Activated CD8-positive, alpha-beta memory T cell treated with anti-CD3 and anti-CD28 coated beads for 4 hours (primary cell): Measurements from ENCODE around the gene WDR41.
"Not testable (repeated sequence)": the region's sequence is repeated elsewhere in the genome, so short reads cannot be mapped to it uniquely, and the experiment has no call there.

Source experiments
- DNase-seq, 2 donors: peaks; one replicate each; pipeline ENCODE4 v3.0.0-alpha.2; 2020; ENCODE audit warnings: low read depth in 2 of 2

The WDR41 gene

DNA sequence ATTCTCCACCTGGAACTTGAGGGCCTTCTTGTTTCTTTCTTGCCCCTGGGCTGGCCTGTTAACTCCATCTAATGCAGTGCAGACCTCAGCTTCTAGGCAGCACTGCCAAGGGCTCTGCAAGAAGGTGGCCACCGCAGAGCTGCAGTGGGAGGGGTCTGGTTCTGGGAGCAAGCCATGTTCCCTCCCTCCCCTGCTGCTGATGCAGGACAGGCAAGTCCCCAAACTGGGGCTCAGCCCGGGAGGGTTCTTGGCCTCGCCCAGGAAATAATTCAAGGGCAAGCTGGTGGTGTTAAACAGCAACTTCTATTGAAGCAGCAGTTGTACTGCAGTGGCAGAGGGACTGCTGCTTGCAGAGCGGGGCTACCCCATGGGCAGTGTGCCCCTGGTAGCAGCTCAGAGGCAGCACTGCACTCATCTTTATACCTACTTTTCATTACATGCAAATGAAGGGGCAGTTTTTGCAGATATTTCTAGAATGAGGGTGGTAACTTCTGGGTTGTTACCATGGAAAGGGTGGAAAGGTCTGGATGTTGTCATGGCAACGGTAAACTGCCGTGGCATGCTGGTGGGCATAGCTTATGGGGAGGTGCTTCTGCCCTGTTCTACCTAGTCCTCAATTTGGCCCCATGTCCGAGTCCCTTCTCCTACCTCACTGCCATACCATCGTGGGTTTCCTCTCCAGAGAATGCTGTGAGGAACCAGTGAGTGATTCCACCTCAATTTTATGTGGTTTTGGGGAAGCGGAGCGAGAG is 82.1 kb downstream of the WDR41 start:
- no peak for DNase-seq

DNA sequence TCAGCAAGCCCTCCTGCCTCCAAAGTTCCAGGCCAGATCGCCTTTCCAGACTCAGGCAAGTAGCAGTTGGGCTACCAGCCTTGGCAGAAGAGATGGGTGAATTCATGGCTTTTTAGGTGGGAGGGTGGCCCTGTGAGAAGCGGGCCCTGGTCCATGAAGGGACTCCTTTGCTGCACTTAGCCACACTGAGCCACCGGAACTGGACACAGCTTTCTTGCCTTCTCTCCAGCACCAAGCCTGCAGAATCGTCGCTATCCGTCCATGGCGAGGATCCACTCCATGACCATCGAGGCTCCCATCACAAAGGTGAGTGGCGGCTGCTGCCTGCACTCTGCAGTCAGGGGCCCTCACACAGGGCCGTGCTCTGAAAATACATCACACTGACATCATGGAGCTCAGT is 85.0 kb downstream of the WDR41 start:
- DNase-seq: no peak

DNA sequence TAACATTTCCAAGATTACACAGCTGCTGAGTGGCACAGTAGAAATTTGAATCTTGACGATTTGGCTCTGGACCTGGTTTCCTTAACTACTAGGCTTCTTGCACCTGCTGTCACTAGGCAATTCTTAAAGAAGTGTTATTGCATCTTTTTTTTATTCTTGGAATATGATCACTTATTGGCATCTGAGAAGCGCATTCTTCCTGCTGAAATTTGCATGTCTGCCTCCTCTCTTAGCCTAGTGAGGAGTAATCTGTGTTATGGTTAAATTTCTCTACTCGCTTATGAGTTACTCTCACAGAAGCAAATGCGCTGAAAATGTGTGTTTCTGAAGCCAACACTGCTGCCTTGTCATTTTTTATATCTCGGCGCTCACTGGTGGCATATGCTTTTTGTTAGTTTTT is 89.3 kb downstream of the WDR41 start:
- DNase-seq: no peak

DNA sequence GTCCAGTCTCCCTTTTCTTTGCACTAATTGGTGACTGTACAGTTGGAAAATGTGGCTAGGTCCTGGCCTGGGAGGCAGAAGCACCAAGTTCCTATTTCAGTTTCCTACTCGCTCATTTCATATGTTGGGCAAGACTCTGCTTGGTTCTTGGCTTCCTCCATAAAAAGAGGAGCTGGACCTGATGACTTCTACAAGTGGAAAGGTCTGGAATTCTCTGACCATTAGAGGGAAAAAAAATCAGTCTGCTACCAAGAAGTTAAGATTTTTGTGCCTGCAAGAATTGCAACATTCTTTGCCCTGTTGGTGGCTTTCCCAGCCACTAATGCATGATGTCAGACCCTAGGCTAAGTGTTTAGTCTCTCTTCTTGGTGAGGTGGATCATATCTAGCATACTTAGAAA is 91.5 kb downstream of the WDR41 start:
- DNase-seq: no peak

DNA sequence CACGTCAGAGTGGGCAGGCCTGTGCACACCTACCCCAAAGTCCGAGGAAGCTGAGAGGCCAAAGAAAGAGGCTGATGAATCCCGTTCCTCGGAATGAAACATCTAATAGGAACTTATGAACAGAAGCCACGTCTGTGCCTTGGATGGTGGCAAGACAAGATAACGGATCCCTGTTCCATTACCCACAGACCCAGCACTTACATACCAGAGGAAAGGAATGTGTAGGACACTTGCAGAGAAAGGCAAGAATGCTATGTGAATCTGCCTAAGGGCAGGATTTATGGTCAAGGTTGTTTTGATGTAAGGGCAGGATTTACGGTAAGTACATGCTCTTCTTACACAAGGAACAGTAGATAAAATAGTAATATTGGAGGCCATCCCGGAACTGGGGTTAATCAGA is 93.2 kb downstream of the WDR41 start:
- no peak for DNase-seq

DNA sequence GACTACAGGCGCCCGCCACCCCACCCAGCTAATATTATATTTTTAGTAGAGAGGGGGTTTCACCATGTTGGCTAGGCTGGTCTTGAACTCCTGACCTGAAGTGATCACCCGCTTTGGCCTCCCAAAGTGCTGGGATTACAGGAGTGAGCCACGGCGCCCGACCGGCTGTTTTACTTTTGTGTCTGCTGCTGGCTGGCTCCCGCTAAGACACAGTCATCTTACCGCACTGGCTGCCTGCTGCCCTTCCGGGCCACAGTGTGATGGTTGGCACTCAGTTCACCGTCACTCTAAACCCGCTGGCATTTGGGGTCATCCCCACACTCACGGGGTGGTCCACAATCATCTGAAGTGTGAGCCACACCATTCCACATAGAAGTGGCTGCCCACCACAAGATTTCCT is 93.7 kb downstream of the WDR41 start:
- no peak for DNase-seq

DNA sequence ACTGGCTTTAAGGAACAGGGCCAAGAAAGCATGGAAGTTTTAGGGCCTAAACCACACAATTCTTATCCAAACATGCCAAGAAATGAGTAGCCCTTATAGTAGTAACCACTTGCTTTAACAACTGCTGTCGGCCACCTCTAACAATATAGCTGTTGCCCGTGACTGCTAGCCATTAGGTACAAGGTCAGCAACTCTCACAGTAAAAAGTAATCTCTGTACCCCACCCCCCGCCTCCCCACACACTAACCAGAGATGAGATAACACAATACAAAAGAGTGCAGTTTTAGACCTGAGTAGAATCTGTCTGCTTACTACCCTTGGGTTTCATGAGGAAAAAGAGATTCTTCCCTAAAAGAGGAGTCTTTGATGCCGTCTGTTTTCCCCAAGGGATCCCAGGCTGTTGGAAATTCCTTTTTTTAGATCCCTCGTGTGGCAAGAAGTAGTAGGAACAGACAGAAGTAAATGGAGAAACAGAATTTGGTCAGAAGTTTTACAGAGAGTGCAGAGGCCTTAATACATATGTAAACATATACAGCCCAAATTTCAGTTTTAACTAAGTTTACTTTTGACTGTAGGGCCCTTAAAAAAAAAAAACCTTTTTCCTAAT is 94.3 kb downstream of the WDR41 start:
- no peak for DNase-seq

DNA sequence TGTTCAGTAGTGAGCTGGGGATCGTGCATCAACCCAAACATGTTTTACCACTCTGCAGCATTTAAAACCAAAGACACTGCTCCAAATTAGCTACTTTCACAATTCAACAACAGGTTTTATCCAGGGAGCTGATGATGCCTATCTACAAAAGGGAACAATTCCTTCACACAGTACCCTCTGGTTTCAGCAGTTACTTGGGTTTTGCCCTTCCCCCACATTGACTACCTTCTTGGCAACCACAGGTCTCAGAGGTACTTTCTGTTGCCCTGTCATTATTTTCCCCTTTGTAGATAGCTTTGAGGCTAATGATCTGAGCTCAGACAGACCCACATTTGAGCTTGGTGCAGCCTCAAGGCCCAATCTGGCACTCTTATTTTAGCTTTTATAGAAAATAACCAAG is 96.1 kb downstream of the WDR41 start:
- no peak for DNase-seq

DNA sequence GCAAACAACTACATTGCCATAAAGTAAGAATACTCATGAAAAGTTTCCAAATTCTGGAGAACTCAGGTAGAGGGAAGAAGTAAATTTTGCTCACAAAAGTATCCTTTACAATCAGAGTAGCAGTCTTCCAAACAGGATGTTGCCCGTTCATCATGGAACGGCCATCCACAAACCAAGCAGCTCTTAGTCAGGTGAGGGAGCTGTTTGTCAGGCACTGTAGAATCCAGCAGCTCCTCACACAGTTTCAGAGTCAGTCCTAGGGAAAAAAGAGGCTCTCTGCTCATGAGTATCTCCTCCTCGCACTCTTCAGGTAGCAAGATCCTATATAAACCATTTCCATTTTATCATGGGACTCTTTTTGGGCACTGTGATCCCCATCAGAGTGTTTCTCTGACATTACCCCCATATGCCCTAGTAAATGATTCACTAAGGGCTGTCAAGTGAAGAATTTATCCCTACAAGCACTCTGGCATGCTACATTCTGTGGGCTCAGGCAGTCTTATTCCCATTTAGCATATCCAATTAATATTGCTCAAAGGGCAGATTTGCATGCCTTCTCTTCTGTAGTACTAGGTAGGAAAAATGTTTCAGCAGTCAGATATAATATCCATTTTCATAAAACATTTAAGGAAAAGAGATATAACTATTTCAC is 97.9 kb downstream of the WDR41 start:
- DNase-seq: no peak

DNA sequence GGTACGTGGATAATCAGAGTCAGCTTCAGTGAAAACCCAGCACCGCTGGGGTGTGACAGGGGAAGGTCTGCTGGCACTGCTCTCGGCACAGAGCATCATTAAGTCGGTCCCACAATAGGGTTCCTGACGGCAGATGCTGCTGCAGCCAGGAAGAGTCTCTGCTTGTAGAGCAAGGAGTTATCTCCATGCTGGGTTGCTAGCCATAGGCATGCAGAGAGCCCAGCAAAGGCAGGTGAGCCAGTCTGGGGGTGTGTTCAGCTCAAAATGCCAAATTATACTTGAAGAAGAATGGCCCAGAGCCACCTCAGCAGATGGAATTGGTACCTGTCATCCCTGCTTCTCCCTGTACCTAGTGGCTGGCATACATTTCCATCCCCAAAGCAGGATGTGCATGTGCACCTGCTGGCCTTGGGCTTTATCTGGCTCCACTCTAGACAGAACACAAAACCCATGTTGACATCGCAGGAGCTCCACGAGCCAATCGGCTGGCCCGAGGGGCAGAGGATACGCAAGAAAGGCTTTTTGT is 100.8 kb downstream of the WDR41 start:
- no peak for DNase-seq

DNA sequence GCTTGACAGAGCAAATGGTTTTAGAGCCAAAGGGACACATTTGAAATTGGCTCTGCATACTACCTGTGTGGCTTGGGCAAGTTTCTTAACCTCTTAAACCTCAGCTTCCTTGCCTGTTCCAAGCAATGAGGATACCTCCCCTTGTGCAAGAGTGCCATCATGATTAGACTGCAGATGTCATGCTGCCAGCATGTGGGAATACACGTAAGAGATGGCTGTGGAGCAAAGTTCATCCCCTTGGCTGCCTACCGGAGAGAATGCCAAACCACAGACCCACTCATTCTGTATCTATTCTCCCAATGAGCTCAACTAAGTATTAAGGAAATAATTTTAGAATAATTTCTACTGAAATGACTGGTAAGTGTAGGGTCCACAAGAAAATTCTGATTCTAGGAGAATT is 101.3 kb downstream of the WDR41 start:
- no peak for DNase-seq

DNA sequence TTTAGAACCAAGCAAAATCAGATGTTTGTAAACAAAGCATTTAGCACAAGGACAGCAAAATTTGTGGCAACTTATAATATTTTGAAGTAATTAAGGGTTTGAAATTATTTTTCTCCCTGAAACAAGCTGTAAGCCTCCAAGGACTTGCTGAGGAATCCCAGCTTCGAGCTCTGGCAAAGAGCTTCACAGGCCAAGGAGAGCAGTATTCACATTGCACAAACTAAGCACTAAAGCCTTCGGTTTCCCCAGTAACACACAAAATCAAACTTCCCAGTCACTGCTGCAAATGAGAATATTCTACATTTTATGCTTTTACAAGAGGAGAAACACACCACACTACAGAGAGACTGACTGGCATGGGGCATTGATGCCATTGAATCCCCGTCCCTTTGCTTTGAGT is 101.9 kb downstream of the WDR41 start:
- DNase-seq: no peak

DNA sequence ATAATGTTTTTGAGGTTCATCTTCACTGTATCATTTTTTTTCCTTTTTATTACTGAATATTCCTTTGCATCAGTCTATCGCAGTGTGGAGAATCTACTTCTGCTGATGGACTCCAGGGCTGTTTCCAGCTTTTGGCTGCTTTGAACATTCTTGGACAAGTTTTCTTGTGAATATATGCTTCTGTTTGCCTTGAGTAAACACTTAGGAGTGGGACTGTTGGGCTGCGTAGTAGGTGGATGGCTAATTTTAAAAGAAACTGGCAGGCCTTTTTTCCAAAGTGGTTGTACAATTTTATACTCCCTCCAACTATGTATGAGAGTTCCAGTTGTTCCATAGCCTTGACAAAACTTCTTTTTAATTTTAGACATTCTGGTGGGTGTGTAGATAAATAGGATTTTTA is 102.4 kb downstream of the WDR41 start:
- DNase-seq: no peak

DNA sequence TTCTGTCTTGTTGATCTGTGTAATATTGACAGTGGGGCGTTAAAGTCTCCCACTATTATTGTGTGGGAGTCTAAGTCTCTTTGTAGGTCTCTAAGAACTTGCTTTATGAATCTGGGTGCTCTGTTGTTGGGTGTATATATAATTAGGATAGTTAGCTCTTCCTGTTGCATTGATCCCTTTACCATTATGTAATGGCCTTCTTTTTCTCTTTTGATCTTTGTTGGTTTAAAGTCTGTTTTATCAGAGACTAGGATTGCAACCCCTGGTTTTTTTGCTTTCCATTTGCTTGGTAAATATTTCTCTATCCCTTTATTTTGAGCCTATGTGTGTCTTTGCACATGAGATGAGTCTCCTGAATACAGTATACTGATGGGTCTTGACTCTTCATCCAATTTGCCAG is 105.8 kb downstream of the WDR41 start:
- not testable (repeated sequence) for DNase-seq

DNA sequence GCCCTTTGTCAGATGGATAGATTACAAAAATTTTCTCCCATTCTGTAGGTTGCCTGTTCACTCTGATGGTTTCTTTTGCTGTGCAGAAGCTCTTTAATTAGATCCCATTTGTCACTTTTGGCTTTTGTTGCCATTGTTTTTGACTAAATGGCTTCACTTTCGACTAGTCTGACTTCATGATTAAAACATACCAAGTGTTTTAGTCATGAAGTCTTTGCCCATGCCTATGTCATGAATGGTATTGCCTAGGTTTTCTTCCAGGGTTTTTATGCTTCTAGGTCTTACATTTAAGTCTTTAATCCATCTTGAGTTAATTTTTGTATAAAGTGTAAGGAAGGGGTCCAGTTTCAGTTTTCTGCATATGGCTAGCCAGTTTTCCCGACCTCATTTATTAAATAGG is 108.8 kb downstream of the WDR41 start:
- not testable (repeated sequence) for DNase-seq
